NCI-H2196 (cell line): ENCODE measurements around the gene LSAMP.
"Not testable (repeated sequence)": the region's sequence is repeated elsewhere in the genome, so short reads cannot be mapped to it uniquely, and the experiment has no call there.

ENCODE experiments used
- DNase-seq: peaks from one replicate; lab custom pipeline; 2025; ENCODE audit not compliant: unreplicated experiment; lab: John Stamatoyannopoulos, UW

The LSAMP gene

DNA sequence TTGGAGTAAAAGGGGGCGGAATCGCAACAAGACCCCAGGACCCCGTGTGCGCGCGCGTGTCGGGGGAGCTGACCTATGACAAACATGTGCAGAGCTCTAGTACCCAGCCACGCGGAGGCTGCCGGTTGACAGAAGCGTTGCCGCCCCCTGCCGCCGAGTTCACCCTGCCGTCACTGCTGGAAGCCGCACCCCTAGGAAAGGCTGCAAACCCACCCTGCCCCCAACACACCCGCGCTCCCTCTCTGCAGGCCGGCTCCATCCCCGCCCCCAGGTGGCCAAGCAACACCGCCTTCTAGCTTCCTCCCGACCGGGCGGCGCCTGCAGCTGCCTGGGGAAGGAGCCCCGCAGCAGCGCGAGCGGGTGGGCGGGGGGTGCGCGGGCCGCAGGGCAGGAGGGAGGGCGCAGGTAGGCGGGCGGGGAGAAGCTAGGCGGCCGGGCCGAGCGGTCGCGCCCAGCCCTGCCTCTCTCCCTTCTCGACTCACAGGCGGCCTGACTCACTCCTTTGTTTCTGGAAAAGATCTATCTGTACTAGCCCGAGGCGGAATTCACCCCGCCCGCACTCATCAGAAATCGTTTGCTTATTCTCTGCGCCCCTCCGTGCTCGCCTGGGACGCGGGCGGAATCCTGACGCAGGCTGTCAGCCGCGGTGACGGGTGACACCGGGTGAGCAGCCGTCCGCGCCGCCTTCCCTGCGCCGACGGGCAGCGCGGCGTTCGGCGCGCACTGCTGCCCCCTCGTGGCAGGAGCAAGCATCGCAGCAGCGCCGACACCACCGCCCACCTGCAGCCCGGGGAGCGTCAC, 661.1 kb downstream of the LSAMP start:
- peak; percentile 95 for DNase-seq

DNA sequence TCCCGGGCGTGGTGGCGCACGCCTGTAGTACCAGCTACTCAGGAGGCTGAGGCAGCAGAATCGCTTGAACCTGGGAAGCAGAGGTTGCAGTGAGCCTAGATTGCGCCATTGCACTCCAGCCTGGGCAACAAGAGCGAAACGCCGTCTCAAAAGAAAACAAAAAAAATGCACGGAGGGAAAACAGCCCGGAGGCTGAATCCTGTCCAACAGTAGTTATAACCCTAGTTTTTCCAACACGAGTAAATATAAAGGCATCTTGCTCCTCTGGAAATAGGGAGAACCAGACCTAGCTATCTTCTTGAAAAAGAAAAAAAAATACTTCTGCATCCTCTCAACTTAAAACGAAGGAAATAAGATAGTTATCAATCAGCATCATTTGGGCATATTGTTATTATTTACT, 661.9 kb downstream of the LSAMP start:
- DNase-seq: not testable (repeated sequence)

DNA sequence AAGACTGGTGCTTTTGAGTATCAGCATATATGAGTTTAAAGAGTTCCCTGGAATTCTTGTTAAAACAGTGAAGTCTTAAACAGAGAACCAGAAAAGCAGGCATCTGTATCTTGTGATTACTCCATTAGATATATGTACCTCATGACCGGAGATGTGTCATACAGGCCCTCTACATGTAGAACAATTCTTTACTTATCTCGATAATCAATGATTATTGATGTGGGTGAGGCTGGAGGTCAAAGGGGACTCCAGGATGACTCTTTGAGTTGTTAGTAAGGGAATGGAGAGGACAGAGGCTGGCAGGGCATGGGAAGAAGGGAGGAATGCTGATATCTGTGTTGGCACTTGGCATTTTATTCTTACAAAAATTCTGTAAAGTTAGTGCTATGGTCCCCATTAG, 666.3 kb downstream of the LSAMP start:
- DNase-seq: no peak

DNA sequence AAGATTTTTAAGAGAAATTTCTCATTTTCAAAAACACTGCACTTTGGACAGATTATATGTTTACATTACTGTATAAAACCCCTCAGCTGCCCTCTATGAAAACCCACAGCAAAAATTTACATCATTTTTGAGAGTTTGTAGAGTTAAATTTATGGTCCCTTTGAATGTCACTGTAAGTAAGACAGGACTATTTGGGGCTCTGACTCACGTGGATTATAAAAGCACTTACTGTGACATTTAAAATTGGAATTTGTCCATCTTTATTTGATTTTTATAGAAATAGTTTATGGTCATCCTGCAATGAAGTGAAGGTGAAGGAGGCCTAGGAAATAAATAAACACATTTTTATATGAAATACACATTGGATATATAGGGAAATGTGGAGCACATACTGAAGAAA, 672.3 kb downstream of the LSAMP start:
- no peak for DNase-seq

DNA sequence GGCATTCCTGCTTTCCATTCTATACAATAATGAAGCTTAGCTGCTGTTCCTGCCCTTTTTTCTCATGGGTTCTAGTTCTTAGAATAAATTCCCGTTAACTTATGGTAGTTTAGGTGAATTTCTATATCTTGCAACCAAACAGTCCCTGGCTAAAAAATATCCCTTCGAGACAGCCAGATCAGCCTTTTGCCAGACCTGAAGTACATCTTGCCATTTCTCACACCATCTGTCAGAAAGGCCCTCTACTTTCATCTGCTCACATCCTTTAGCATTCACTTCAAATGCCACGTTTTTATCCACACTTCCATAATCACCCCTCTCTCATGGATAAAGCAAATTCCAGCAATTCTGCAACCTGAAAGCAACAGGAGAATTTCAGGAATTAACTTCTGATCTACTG, 676.6 kb downstream of the LSAMP start:
- no peak for DNase-seq

DNA sequence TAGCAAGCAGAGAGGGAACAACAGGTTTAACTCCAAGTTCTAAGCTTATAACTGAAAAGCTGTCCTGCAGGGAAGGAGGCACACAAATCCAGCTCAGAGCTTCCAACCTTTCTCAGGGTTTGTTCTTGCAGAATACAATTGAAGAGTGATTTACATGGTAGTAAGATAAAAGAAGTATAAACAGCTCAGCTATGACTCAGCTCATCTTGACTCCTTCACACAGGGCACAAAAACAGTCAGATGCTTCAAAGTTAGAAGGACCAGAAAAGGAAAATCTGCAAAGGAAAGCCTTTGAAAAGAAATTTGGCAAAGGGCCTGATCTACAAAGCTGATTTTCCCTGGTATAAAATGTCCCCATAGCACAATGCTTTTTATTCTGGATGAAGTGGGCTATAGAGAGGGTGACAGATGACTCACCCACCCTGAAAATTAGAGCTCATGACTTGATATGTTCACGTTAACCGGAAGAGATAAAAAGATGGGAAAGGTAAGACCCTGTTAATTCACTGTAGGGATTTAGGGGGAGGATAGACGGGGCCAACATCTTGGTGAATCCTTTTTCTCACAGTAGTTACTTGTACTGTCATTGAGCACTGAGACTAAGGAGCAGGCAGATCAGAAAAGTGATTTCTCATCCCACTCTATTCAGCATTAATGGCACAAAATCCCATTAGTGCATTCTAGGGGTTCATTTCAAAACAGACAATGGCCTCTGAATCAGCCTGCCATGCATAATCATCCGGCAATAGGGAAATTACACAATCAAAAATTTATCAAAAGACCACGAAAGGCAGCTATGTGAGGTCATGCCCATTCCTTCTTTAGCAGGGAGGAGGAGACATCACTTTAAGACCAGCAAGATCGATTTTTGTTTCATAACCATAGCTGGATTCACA, 678.5 kb downstream of the LSAMP start:
- DNase-seq: no peak

DNA sequence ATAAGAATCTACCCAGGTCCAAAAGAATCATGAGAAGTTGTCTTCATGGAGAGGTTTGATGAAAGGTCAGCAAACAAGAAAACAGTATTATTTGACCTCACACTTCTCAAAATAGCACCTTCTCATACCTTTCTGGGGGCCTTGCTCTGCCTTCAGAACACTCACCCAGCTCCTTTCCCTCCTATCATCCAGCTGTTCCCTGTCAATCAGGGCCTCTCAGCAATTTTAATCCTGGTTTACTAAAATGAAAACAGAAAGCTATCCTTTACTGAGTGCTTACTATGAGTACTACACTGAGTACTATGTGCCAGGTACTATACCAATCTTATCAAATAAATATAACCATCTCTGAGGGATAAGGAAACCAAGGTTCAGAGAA, 683.4 kb downstream of the LSAMP start:
- DNase-seq: no peak

DNA sequence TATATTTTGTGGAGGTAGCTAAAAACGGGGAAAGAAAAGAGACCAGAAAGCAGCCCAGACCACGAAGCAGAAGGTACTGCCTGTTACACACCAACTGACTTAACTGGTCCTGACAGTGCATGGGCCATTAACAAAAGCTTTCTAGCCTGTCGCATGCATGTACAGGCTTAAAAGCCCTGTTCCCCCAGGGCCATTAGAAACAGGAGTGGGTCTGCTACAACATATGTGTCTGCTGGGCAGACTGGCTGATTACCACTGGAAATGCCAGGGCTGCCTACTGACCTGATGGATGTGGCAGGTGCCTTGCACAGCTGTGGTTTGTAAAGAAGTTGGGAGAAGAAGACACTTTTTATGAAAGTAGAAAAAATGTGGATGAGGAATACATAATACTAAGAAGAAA, 684.6 kb downstream of the LSAMP start:
- no peak for DNase-seq

DNA sequence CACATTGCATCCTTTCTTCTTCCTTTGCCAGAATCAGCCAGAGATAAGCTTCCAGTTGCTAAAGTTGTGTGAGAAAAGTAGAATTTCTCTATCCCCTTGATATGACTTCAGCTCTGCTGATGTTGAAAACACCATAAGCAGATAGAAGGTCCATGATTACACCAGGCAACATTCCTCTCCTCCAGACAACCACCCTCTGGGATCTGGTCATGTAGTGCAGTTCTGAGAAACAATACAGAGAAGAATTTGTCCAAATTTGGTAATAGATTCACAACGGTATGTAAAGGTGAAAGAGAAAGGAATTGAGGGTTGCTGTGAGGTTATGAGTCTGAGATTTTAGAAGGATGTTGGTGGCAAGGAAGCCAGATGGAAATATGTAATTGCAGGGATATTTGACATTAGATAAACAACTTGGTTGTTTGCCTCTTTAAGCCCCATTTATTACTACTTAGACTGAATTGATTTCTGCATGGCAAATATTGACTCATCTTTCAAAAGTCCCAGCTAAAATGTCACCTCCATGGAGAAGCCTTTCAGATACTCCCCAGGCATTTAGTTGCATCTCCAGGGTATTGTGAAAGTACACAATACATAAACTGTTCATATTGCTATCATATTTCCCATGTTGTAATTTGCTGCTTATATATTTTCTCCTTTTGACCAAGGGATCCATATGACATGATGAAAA, 687.1 kb downstream of the LSAMP start:
- peak; percentile 40 for DNase-seq

DNA sequence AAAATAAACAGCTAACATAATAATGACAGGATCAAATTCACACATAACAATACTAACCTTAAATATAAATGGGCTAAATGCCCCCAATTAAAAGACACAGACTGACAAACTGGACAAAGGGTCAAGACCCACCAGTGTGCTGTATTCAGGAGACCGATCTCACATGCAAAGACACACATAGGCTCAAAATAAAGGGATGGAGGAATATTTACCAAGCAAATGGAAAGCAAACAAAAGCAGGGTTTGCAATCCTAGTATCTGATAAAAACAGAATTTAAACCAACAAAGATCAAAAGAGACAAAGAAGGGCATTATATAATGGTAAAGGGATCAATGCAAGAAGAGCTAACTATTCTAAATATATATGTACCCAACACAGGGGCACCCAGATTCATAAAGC, 692.3 kb downstream of the LSAMP start:
- not testable (repeated sequence) for DNase-seq
